ENCODE results near the gene CACNA1I. TPM values are rescaled to one million over a fixed set of nuclear protein-coding genes. Genes with fewer than 3 reads are reported as not detected.

Gene CACNA1I
- total RNA-seq, 4 donors from 2014 or later = 0.16 to 0.57 (median 0.20) TPM

- no peak for TF ChIP-seq CTCF (IDR thresholded peaks at IDR 0.05; ENCODE audit: low read depth)
Measured at GRCh38 chr22:39658806-39659463, 88.4 kb downstream of the CACNA1I start.

- TF ChIP-seq CTCF (IDR thresholded peaks at IDR 0.05; ENCODE audit: low read depth) = no peak
Measured at GRCh38 chr22:39661501-39661841, 90.9 kb downstream of the CACNA1I start.

- no peak for TF ChIP-seq CTCF (IDR thresholded peaks at IDR 0.05; ENCODE audit: low read depth)
Measured at GRCh38 chr22:39661842-39662685, 91.5 kb downstream of the CACNA1I start.

GRCh38 chr22:39662686-39663052 lies 92.1 kb downstream of the CACNA1I start:
- no peak for TF ChIP-seq CTCF (IDR thresholded peaks at IDR 0.05; ENCODE audit: low read depth)

- no peak for TF ChIP-seq CTCF (IDR thresholded peaks at IDR 0.05; ENCODE audit: low read depth)
Measured at GRCh38 chr22:39663751-39664150, 93.2 kb downstream of the CACNA1I start.

GRCh38 chr22:39664485-39665200 lies 94.1 kb downstream of the CACNA1I start:
- TF ChIP-seq CTCF (IDR thresholded peaks at IDR 0.05; ENCODE audit: low read depth) = no peak

GRCh38 chr22:39665229-39665628 lies 94.7 kb downstream of the CACNA1I start:
- TF ChIP-seq CTCF (IDR thresholded peaks at IDR 0.05; ENCODE audit: low read depth) = no peak
